NCI-H446 treated with DMSO at 0.1 percent for 48 hours (cell line): ENCODE data around the gene SELENOM.
A peak's percentile ranks its signal among the peaks of the same experiment; 100 is the strongest.
"Not testable (repeated sequence)": the region's sequence is repeated elsewhere in the genome, so short reads cannot be mapped to it uniquely, and the experiment has no call there.

Source experiments
- DNase-seq: peaks from one replicate; lab custom pipeline; 2025; lab: John Stamatoyannopoulos, UW

SELENOM gene

GRCh38 chr22:31130873-31131272, 23.5 kb upstream of the SELENOM start:
- DNase-seq = no peak

DNA sequence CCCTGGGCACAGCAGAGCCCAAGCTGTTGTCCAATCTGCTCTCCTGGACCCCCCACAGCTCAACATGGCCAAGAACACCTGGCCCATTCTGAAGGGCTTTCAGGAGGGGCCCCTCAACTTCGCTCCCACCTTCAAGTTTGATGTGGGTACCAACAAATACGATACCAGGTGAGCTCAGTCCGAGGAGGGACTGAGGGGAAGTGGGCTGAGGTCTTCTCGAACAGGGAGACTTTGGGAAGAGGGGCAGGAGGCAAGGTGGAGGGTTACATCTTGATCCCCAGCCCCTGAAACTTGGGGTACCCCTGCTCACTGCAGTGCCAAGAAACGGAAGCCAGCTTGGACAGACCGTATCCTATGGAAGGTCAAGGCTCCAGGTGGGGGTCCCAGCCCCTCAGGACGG, 20.8 kb upstream of the SELENOM start:
- DNase-seq = no peak

DNA sequence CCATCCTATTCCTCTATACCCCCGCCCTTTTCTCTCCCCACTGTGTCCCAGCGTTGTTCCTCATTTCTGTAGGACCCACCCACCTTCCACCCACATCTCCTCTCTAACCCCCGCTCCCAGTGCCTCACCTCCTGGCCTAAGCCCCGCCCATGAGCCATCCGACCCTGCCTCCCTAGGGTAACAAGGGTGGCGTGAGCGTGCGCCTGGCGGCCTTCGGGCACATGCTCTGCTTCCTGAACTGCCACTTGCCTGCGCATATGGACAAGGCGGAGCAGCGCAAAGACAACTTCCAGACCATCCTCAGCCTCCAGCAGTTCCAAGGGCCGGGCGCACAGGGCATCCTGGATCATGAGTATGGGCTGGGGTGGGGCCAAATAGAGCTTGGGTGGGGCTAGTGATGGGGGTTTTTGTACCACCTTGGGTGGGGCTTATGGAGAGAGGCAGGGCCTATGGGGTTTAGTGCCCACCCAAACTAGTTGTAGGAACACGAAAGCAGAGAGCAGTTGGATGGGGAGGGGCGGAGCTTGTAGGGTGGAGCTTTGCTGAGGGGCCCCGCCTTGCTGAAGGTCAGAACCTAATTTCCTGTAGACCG, 19.9 kb upstream of the SELENOM start:
- DNase-seq = no peak

- DNase-seq = no peak
These were observed 19.5 kb upstream of the SELENOM start for GRCh38 chr22:31126869-31127175.

- DNase-seq = no peak
These were observed 18.9 kb upstream of the SELENOM start for GRCh38 chr22:31126128-31126868.

GRCh38 chr22:31125521-31126117, 18.3 kb upstream of the SELENOM start:
- no peak for DNase-seq

DNA sequence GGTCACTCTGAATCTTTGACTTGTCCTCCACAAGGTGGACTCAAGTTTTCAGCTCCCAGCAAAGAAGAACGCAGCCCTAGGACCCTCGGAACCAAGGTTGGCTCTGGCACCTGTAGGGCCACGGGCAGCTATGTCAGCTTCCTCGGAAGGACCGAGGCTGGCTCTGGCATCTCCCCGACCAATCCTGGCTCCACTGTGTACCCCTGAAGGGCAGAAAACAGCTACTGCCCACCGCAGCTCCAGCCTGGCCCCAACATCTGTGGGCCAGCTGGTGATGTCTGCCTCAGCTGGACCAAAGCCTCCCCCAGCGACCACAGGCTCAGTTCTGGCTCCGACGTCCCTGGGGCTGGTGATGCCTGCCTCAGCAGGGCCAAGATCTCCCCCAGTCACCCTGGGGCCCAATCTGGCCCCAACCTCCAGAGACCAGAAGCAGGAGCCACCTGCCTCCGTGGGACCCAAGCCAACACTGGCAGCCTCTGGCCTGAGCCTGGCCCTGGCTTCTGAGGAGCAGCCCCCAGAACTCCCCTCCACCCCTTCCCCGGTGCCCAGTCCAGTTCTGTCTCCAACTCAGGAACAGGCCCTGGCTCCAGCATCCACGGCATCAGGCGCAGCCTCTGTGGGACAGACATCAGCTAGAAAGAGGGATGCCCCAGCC, 17.6 kb upstream of the SELENOM start:
- no peak for DNase-seq

- DNase-seq = no peak
These were observed 16.9 kb upstream of the SELENOM start for GRCh38 chr22:31124290-31124689.

- no peak for DNase-seq
These were observed 15.9 kb upstream of the SELENOM start for GRCh38 chr22:31123292-31123602.

DNA sequence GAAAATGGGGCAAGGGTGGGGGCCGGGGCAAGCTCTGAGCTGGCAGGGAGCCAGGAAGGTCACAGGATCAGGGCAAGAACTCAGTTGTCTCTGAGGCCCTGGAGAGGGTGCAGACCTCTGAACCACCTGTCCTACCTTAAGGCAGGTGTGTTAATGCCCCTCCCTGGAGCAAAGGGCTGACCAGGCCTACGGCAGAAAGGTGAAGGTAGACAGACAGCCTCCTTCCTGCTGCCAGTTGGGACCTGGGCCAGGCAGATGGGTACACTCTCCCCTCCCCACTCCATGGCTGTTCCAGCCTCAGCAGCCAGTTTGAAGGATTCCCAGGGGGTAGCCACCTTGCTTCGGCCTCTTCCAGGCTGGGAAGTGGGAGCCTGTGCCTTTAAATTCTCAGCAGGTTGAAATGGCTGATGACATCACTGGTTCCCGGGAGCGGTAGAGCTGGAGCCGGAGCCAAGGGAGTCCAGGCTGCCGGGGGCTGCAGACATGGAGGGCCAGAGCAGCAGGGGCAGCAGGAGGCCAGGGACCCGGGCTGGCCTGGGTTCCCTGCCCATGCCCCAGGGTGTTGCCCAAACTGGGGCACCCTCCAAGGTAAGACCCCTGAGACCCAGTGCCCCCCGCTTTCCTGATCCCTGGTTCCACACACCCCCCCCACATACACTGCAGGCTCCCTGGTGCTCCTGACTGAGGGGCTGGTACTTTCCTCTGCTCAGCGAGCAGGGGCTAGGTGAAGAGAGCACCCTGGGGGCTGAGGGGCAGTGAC, 15.3 kb upstream of the SELENOM start, which contains the start of gene INPP5J:
Gene INPP5J, plus strand, starts transcription at position 435 of the 760 bp plus-strand sequence. Its CDS starts 49 bp downstream, at position 484.
- peak; percentile 27 for DNase-seq

GRCh38 chr22:31122196-31122531, 14.8 kb upstream of the SELENOM start:
- DNase-seq = no peak

DNA sequence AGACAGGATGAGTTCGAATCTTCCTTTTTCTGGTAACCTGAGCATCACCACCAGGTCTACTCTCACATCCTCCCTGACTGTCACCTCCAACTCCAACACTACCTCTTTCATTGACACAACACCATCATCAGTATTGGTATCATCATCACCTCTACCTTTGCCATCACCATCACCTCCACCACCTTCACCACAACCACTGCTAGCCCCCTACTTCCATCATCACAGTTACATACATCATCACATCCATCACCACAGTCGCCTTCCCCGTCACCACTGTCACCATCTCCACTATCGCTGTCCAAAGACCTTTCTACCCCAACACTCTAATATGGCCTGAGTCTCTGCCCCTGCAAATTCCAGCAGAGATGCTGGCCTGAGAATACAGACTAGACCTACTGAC, 14.0 kb upstream of the SELENOM start:
- no peak for DNase-seq

DNA sequence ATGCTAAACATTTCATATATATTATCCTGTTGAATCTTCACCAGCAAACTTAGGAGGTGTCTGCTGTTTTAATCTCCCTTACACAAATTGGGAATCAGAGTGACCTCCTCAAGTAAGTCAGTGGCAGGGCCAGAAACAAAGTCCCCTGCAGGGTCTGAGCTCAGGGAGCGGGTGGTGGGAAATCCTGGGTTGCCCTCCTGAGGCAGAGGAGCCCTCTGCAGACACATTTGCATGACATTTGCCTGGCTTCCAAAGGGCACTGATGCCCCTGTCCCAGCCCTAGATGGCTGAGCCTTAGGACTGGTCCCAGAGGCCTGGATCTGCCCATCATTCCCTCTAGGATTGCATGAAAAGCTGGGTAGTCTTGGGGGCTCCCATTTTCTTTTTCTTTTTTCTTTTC, 13.3 kb upstream of the SELENOM start:
- DNase-seq = no peak

DNA sequence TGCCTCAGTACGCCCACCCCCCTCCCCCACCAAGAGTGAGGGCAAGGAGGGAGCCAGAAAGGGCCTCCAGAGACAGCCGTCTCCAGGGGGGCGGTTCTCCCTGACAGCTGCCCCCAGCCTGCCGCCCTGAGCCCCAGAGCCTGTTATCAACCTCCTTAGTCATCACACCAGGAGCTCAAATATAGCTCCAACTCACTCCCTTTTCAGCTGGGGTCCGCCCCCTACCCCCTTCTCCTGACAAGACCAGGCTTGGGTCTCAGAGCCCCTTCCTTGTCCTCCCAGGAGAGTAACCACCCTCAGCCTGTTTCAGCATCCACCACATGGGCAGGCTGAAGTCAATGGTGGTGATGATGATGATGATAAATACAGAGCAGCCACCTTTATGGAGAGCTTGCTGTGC, 12.9 kb upstream of the SELENOM start:
- DNase-seq = no peak

GRCh38 chr22:31119026-31119717, 11.8 kb upstream of the SELENOM start:
- no peak for DNase-seq

GRCh38 chr22:31118046-31118820, 10.9 kb upstream of the SELENOM start:
- no peak for DNase-seq

DNA sequence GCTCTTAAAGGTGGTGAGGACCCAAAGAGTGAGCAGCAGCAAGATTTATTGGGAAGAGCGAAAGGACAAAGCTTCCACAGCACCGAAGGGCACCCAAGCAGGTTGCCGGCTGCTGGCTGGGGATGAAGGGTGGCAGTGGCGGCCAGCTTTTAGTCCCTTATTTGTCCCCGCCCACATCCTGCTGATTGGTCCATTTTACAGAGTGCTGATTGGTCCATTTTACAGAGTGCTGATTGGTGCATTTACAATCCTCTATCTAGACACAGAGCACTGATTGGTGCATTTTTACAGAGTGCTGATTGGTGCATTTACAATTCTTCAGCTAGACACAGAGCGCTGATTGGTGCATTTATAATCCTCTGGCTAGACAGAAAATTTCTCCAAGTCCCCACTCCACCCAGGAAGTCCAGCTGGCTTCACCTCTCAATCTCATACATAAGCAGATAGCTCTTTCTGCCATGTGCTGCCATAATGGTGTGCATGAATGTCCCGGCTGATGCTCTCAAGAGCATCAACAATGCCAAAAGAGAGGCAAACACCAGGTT, 5.3 kb upstream of the SELENOM start:
- DNase-seq = not testable (repeated sequence)

GRCh38 chr22:31107894-31108218, 488 bp upstream of the SELENOM start:
- DNase-seq = no peak

- DNase-seq = no peak
These were observed 614 bp downstream of the SELENOM start for GRCh38 chr22:31106731-31107177.

DNA sequence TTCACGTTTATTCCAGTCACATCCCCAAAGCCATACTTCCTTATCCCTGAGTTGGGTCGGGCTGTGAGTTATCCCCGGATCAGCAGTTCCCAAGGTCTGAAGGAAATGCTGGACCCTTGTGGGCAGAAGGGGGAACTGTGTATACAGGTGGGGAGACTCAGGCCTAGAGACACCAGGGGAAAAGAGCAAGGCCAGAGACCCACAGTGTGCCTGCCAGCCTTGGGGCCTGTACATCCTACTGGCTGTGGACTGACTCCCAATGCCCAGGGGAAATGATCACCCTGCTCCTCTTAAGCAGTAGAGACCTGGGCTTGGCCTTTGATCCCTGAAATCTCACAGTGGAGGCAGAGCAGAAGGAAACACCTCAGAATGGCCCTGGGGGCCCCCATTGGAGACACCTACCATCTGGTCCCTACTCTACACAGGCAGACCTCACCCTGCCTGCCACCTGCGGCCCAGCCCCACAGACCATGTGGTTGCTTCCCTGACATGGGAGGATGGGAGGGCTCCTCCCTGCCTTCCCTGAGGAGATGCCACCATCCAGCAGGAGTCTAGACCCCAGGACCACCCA, 1.3 kb downstream of the SELENOM start:
- no peak for DNase-seq
